Mesothelial cell of epicardium (in vitro differentiated cells): ENCODE measurements around the gene MEF2A. TPM values are rescaled to one million over a fixed set of nuclear protein-coding genes. Genes with fewer than 3 reads are reported as not detected.

Experiments
- DNase-seq, 2 experiments: peaks; one replicate each; pipeline ENCODE4 v3.0.0; 2021; ENCODE audit warnings: low spot score in 2 of 2; ENCODE audit not compliant: unreplicated experiment in 2 of 2
- H3K27ac Mint-ChIP-seq: 2 replicates; pipeline ENCODE4 v1.8.0; 2021; ENCODE audit warnings: mixed read lengths
- H3K27me3 Mint-ChIP-seq: 2 replicates; pipeline ENCODE4 v1.8.0; 2021; ENCODE audit warnings: low read depth, mixed read lengths
- H3K36me3 Mint-ChIP-seq: 2 replicates; pipeline ENCODE4 v1.8.0; 2021; ENCODE audit warnings: mixed read lengths
- H3K4me1 Mint-ChIP-seq: 2 replicates; pipeline ENCODE4 v1.8.0; 2021; ENCODE audit warnings: mixed read lengths
- H3K4me3 Mint-ChIP-seq: 2 replicates; pipeline ENCODE4 v1.8.0; 2021; ENCODE audit warnings: mild to moderate bottlenecking, moderate library complexity, mixed read lengths
- H3K9me3 Mint-ChIP-seq: 2 replicates; pipeline ENCODE4 v1.8.0; 2021; ENCODE audit warnings: mixed read lengths
- CTCF ChIP-seq: fragments of 200-600 bp; sonication (generic); IDR thresholded peaks from one replicate; pipeline ENCODE4 v1.5.0; 2021; ENCODE audit warnings: antibody characterized with exemption; ENCODE audit not compliant: unreplicated experiment
- total RNA-seq: library from RNA; stranded (reverse); gene quantifications from 3 replicates; pipeline ENCODE4 v1.2.1, GENCODE V29; 2021

Gene MEF2A
- total RNA-seq, 1 donor from 2014 or later, result 39.1 TPM

- DNase-seq, result no peak
- no peak for TF ChIP-seq CTCF
- Mint-ChIP-seq H3K4me1 (peaks cover 9% of the 10 kb centered on the region), H3K36me3 (peaks cover 35% of the 10 kb centered on the region), H3K9me3 (no peaks in the 10 kb centered on the region), H3K4me3 (no peak overlapping the region), H3K27ac (no peak overlapping the region), H3K27me3 (no peaks in the 10 kb centered on the region)
Observed at GRCh38 chr15:99677540-99678134, 111.9 kb downstream of the MEF2A start.

GRCh38 chr15:99680276-99680675 is 114.5 kb downstream of the MEF2A start:
- H3K9me3 Mint-ChIP-seq, result peaks cover 16% of the 10 kb centered on the region
- TF ChIP-seq CTCF, result no peak
- H3K27me3 Mint-ChIP-seq, result no peaks in the 10 kb centered on the region
- peaks cover 12% of the 10 kb centered on the region for H3K4me1 Mint-ChIP-seq
- H3K36me3 Mint-ChIP-seq, result peaks cover 45% of the 10 kb centered on the region
- no peak overlapping the region for H3K27ac Mint-ChIP-seq
- no peak overlapping the region for H3K4me3 Mint-ChIP-seq
- DNase-seq, result no peak

DNA sequence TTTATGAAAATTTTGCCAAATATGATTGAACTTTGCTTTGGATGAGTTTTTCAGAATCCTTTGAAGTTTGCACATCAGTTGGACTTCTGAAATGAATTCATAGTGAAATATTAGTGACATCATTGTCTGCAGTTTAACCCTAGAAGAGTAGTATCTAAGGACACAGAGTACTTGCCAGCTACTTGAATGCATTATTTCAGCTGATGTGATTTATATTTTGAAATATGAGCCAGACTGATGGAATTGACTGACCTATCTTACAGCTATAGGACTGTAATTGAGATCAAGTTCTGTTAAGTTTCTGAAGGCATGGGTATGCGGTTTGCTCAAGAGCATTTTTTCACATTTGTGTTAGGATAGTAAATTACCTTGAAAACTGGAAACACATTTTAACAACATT is 116.2 kb downstream of the MEF2A start:
- no peaks in the 10 kb centered on the region for H3K27me3 Mint-ChIP-seq
- H3K36me3 Mint-ChIP-seq, result peaks cover 50% of the 10 kb centered on the region
- H3K4me1 Mint-ChIP-seq, result peaks cover 12% of the 10 kb centered on the region
- no peak for TF ChIP-seq CTCF
- no peak overlapping the region for H3K4me3 Mint-ChIP-seq
- peaks cover 31% of the 10 kb centered on the region for H3K9me3 Mint-ChIP-seq
- peak overlapping the region; percentile 51 for H3K27ac Mint-ChIP-seq
- no peak for DNase-seq

DNA sequence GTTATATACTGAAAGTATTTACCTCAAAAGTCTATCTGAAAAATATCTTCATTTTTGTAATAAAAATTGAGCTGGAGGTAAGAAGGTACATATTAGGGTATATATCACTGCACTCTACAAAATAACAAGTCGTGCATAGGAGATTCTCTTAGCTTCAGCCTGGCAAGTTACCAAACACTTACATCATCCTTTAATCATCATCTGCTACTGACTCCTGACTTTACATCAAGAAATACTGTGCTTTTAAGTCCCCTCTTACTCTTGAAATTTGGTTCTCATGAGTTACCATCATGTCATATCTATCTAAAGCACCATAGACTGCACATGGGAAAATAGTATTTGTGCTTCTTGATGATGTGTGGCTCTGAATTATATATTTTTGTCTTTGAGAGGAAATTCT is 116.7 kb downstream of the MEF2A start:
- peak overlapping the region; percentile 51 for H3K27ac Mint-ChIP-seq
- no peak for TF ChIP-seq CTCF
- H3K4me3 Mint-ChIP-seq, result no peak overlapping the region
- H3K36me3 Mint-ChIP-seq, result peaks cover 52% of the 10 kb centered on the region
- peaks cover 35% of the 10 kb centered on the region for H3K9me3 Mint-ChIP-seq
- no peaks in the 10 kb centered on the region for H3K27me3 Mint-ChIP-seq
- no peak for DNase-seq
- peaks cover 12% of the 10 kb centered on the region for H3K4me1 Mint-ChIP-seq

GRCh38 chr15:99683000-99683670 is 117.4 kb downstream of the MEF2A start:
- Mint-ChIP-seq H3K27ac (peak overlapping the region; percentile 30), H3K36me3 (peaks cover 57% of the 10 kb centered on the region), H3K4me1 (peaks cover 12% of the 10 kb centered on the region)

More at GRCh38 chr15:99683000-99683670, 117.4 kb downstream of the MEF2A start:
- DNase-seq, result no peak
- H3K4me3 Mint-ChIP-seq, result no peak overlapping the region
- TF ChIP-seq CTCF, result no peak
- H3K27me3 Mint-ChIP-seq, result no peaks in the 10 kb centered on the region
- H3K9me3 Mint-ChIP-seq, result peaks cover 40% of the 10 kb centered on the region
